Suppressor macrophage treated with lipopolysaccharide for 4 hours (primary cell): Measurements from ENCODE around the gene MBD5.
"Not testable (repeated sequence)": the region's sequence is repeated elsewhere in the genome, so short reads cannot be mapped to it uniquely, and the experiment has no call there.

Experiments
- DNase-seq: peaks from one replicate; pipeline ENCODE4 v3.0.0-alpha.2; 2020

MBD5 gene

GRCh38 chr2:148527488-148528340 lies 506.8 kb downstream of the MBD5 start:
- no peak for DNase-seq

GRCh38 chr2:148528356-148529064 lies 507.6 kb downstream of the MBD5 start:
- DNase-seq: no peak

- no peak for DNase-seq
Observed at GRCh38 chr2:148529745-148530144, 508.9 kb downstream of the MBD5 start.

GRCh38 chr2:148530350-148530749 lies 509.5 kb downstream of the MBD5 start:
- DNase-seq: no peak

- no peak for DNase-seq
Observed at GRCh38 chr2:148531235-148531634, 510.3 kb downstream of the MBD5 start.

GRCh38 chr2:148531669-148532428 lies 511.0 kb downstream of the MBD5 start:
- DNase-seq: no peak

- no peak for DNase-seq
Observed at GRCh38 chr2:148533004-148533403, 512.1 kb downstream of the MBD5 start.

GRCh38 chr2:148533685-148534084 lies 512.8 kb downstream of the MBD5 start:
- DNase-seq: no peak

GRCh38 chr2:148534416-148535204 lies 513.7 kb downstream of the MBD5 start:
- no peak for DNase-seq

- DNase-seq: no peak
Observed at GRCh38 chr2:148538375-148538774, 517.5 kb downstream of the MBD5 start.

- DNase-seq: peak; percentile 53
Observed at GRCh38 chr2:148540022-148540421, 519.1 kb downstream of the MBD5 start.

- no peak for DNase-seq
Observed at GRCh38 chr2:148541792-148542191, 520.9 kb downstream of the MBD5 start.

GRCh38 chr2:148542614-148543013 lies 521.7 kb downstream of the MBD5 start:
- no peak for DNase-seq

- not testable (repeated sequence) for DNase-seq
Observed at GRCh38 chr2:148543088-148543540, 522.2 kb downstream of the MBD5 start.

- DNase-seq: peak; percentile 48
Observed at GRCh38 chr2:148545390-148546256, 524.7 kb downstream of the MBD5 start.

GRCh38 chr2:148546270-148546669 lies 525.4 kb downstream of the MBD5 start:
- DNase-seq: peak; percentile 57

- DNase-seq: no peak
Observed at GRCh38 chr2:148548716-148549400, 528.0 kb downstream of the MBD5 start.

GRCh38 chr2:148552675-148553331 lies 531.9 kb downstream of the MBD5 start:
- peak; percentile 59 for DNase-seq

GRCh38 chr2:148553332-148553887 lies 532.5 kb downstream of the MBD5 start:
- no peak for DNase-seq
